GM18873 (cell line): ENCODE results near the gene RAB18.
"Not testable (repeated sequence)": the region's sequence is repeated elsewhere in the genome, so short reads cannot be mapped to it uniquely, and the experiment has no call there.

ENCODE experiments used
- ATAC-seq: cut with Tn5 transposase; IDR thresholded peaks from one replicate; pipeline ENCODE4 v1.9.1; 2021; ENCODE audit warnings: mild to moderate bottlenecking, moderate library complexity, moderate number of reproducible peaks; ENCODE audit not compliant: unreplicated experiment, low FRiP score

RAB18 gene

GRCh38 chr10:27503498-27504006, 552 bp upstream of the RAB18 start:
- no peak for ATAC-seq

GRCh38 chr10:27504808-27505460, 830 bp downstream of the RAB18 start:
- ATAC-seq = no peak

GRCh38 chr10:27505537-27505936, 1.4 kb downstream of the RAB18 start:
- ATAC-seq = not testable (repeated sequence)

- ATAC-seq = no peak
Measured at GRCh38 chr10:27506280-27506679, 2.2 kb downstream of the RAB18 start.

GRCh38 chr10:27512548-27512947, 8.4 kb downstream of the RAB18 start:
- ATAC-seq = no peak

GRCh38 chr10:27513451-27514191, 9.5 kb downstream of the RAB18 start:
- ATAC-seq = no peak

- no peak for ATAC-seq
Measured at GRCh38 chr10:27514243-27514642, 10.1 kb downstream of the RAB18 start.

GRCh38 chr10:27518261-27518660, 14.2 kb downstream of the RAB18 start:
- no peak for ATAC-seq

- ATAC-seq = no peak
Measured at GRCh38 chr10:27525819-27526218, 21.7 kb downstream of the RAB18 start.

GRCh38 chr10:27526242-27526641, 22.1 kb downstream of the RAB18 start:
- ATAC-seq = no peak

GRCh38 chr10:27527666-27528295, 23.7 kb downstream of the RAB18 start:
- no peak for ATAC-seq

- ATAC-seq = no peak
Measured at GRCh38 chr10:27529010-27529783, 25.1 kb downstream of the RAB18 start.

GRCh38 chr10:27530477-27530876, 26.4 kb downstream of the RAB18 start:
- no peak for ATAC-seq

- ATAC-seq = no peak
Measured at GRCh38 chr10:27531336-27531847, 27.3 kb downstream of the RAB18 start.

GRCh38 chr10:27534161-27534700, 30.1 kb downstream of the RAB18 start:
- no peak for ATAC-seq

- no peak for ATAC-seq
Measured at GRCh38 chr10:27535317-27535716, 31.2 kb downstream of the RAB18 start.

GRCh38 chr10:27536437-27536836, 32.3 kb downstream of the RAB18 start:
- ATAC-seq = no peak

GRCh38 chr10:27537166-27537565, 33.1 kb downstream of the RAB18 start:
- no peak for ATAC-seq

- no peak for ATAC-seq
Measured at GRCh38 chr10:27537787-27538186, 33.7 kb downstream of the RAB18 start.

GRCh38 chr10:27540672-27541071, 36.6 kb downstream of the RAB18 start:
- no peak for ATAC-seq
